Measurements from ENCODE around the gene FTCD.

The FTCD gene

GRCh38 chr21:46182548-46183336 is 27.4 kb upstream of the FTCD start:
- CTCF ChIA-PET: no interaction called here
- TF ChIP-seq, protein P1, sequence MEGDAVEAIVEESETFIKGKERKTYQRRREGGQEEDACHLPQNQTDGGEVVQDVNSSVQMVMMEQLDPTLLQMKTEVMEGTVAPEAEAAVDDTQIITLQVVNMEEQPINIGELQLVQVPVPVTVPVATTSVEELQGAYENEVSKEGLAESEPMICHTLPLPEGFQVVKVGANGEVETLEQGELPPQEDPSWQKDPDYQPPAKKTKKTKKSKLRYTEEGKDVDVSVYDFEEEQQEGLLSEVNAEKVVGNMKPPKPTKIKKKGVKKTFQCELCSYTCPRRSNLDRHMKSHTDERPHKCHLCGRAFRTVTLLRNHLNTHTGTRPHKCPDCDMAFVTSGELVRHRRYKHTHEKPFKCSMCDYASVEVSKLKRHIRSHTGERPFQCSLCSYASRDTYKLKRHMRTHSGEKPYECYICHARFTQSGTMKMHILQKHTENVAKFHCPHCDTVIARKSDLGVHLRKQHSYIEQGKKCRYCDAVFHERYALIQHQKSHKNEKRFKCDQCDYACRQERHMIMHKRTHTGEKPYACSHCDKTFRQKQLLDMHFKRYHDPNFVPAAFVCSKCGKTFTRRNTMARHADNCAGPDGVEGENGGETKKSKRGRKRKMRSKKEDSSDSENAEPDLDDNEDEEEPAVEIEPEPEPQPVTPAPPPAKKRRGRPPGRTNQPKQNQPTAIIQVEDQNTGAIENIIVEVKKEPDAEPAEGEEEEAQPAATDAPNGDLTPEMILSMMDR (IDR thresholded peaks at IDR 0.05; ENCODE audit: insufficient read depth, low read length, missing control alignments): no peak
- H3K4me3 ChIP-seq (ENCODE audit: low read depth, low read length): no peak overlapping the region

DNA sequence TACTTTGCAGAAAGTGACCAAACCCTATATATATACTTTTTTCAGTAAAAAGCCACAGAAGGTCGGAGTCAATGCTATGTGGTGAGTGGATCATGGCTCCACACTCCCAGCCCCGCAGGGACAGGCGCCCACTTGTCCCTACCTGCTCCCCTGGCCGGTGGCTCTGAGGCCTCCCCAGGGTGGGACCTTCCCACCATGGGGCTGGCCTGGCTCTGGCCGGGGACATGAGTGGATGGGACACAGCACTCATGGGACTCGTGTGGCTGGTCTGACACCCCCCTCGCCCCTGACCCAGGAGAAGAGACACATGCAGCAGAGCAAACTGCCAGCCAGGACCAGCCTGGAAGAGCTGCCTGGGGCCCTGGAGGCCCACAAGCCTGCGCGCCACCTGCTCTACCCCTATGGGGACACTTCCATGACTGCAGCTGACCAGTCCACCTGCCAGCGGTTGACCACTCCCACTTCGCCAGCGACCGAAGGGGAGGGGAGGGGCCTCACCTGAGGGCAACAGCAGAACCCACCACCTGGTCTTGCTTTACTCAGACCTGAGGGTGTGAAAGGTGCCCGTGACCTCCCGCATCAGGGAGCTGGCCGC is 26.7 kb upstream of the FTCD start:
- ChIA-PET CTCF (no interaction called here), POLR2A (no interaction called here)
- TF ChIP-seq, protein P1 (IDR thresholded peaks at IDR 0.05; ENCODE audit: insufficient read depth, low read length, missing control alignments): no peak
- DNase-seq (ENCODE audit: low read depth, low spot score): no peak
- H3K4me3 ChIP-seq (ENCODE audit: low read depth, low read length): no peak overlapping the region

More at GRCh38 chr21:46182548-46183336, 27.4 kb upstream of the FTCD start:
- POLR2A ChIA-PET: no interaction called here
- no peak for DNase-seq (ENCODE audit: low read depth, low spot score)

DNA sequence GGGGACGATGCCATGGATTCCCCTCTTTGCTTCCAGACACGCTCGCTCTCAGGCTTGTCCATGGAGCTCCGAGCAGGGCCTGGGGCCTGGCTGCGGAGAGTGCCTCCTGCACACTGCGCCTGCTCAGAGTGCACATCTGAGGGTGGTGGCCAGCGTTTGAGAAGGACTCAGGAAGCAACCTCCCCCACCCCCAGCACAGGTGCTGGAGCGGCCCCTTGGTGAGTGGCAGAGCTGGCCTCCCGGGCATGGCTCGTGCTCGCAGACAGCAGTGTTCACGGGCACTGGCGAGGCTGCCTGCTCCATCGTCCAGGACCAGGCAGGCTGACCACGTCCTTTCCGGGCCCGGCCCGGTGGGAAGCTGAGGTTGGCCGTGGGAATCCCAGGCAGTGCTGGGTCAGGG is 26.1 kb upstream of the FTCD start:
- no peak overlapping the region for H3K4me3 ChIP-seq (ENCODE audit: low read depth, low read length)
- TF ChIP-seq, protein P1 (IDR thresholded peaks at IDR 0.05; ENCODE audit: insufficient read depth, low read length, missing control alignments): no peak
- CTCF ChIA-PET: no interaction called here
- POLR2A ChIA-PET: no interaction called here
- DNase-seq (ENCODE audit: low read depth, low spot score): no peak

- ChIA-PET CTCF (no interaction called here), POLR2A (no interaction called here)
- TF ChIP-seq, protein P1 (IDR thresholded peaks at IDR 0.05; ENCODE audit: insufficient read depth, low read length, missing control alignments): no peak
- H3K4me3 ChIP-seq (ENCODE audit: low read depth, low read length): no peak overlapping the region
- no peak for DNase-seq (ENCODE audit: low read depth, low spot score)
These were observed 25.5 kb upstream of the FTCD start for GRCh38 chr21:46180778-46181391.

GRCh38 chr21:46180079-46180722 is 24.8 kb upstream of the FTCD start:
- ChIA-PET CTCF (no interaction called here), POLR2A (no interaction called here)
- TF ChIP-seq, protein P1 (IDR thresholded peaks at IDR 0.05; ENCODE audit: insufficient read depth, low read length, missing control alignments): no peak
- H3K4me3 ChIP-seq (ENCODE audit: low read depth, low read length): no peak overlapping the region
- DNase-seq (ENCODE audit: low read depth, low spot score): no peak

GRCh38 chr21:46179708-46180078 is 24.3 kb upstream of the FTCD start:
- TF ChIP-seq, protein P1 (IDR thresholded peaks at IDR 0.05; ENCODE audit: insufficient read depth, low read length, missing control alignments): no peak
- H3K4me3 ChIP-seq (ENCODE audit: low read depth, low read length): no peak overlapping the region
- DNase-seq (ENCODE audit: low read depth, low spot score): no peak
- POLR2A ChIA-PET: no interaction called here
- CTCF ChIA-PET: no interaction called here
